C1 segment of cervical spinal cord (tissue), 14 donors: ENCODE results near the gene NEDD4L.
"Not testable (repeated sequence)": the region's sequence is repeated elsewhere in the genome, so short reads cannot be mapped to it uniquely, and the experiment has no call there.

Experiments used
- DNase-seq, 14 donors: peaks; one replicate each; lab custom pipeline; 2025; lab: John Stamatoyannopoulos, UW

The NEDD4L gene

GRCh38 chr18:58152216-58152615 is 108.2 kb downstream of the NEDD4L start:
- no peak for DNase-seq

- no peak for DNase-seq
Observed at GRCh38 chr18:58152891-58153290, 108.9 kb downstream of the NEDD4L start.

- DNase-seq = no peak
Observed at GRCh38 chr18:58156516-58156915, 112.5 kb downstream of the NEDD4L start.

GRCh38 chr18:58157237-58157636 is 113.2 kb downstream of the NEDD4L start:
- no peak for DNase-seq

GRCh38 chr18:58158008-58158407 is 114.0 kb downstream of the NEDD4L start:
- no peak for DNase-seq

GRCh38 chr18:58158459-58158858 is 114.4 kb downstream of the NEDD4L start:
- no peak for DNase-seq

GRCh38 chr18:58161659-58162058 is 117.6 kb downstream of the NEDD4L start:
- DNase-seq = no peak

- DNase-seq = no peak
Observed at GRCh38 chr18:58162127-58162526, 118.1 kb downstream of the NEDD4L start.

- DNase-seq = no peak
Observed at GRCh38 chr18:58163004-58163590, 119.1 kb downstream of the NEDD4L start.

GRCh38 chr18:58166278-58166844 is 122.3 kb downstream of the NEDD4L start:
- DNase-seq = no peak

- no peak for DNase-seq
Observed at GRCh38 chr18:58167073-58167472, 123.0 kb downstream of the NEDD4L start.

- no peak for DNase-seq
Observed at GRCh38 chr18:58168221-58168620, 124.2 kb downstream of the NEDD4L start.

GRCh38 chr18:58168993-58169392 is 125.0 kb downstream of the NEDD4L start:
- DNase-seq = no peak

GRCh38 chr18:58169472-58169871 is 125.4 kb downstream of the NEDD4L start:
- DNase-seq = no peak

GRCh38 chr18:58170036-58170435 is 126.0 kb downstream of the NEDD4L start:
- not testable (repeated sequence) for DNase-seq

GRCh38 chr18:58172031-58172430 is 128.0 kb downstream of the NEDD4L start:
- DNase-seq = no peak

GRCh38 chr18:58174285-58174684 is 130.3 kb downstream of the NEDD4L start:
- DNase-seq = no peak

- DNase-seq = no peak
Observed at GRCh38 chr18:58175122-58175785, 131.2 kb downstream of the NEDD4L start.

- no peak for DNase-seq
Observed at GRCh38 chr18:58175786-58176176, 131.8 kb downstream of the NEDD4L start.

- DNase-seq = no peak
Observed at GRCh38 chr18:58177004-58177717, 133.1 kb downstream of the NEDD4L start.

- no peak for DNase-seq
Observed at GRCh38 chr18:58177896-58178470, 134.0 kb downstream of the NEDD4L start.

- no peak for DNase-seq
Observed at GRCh38 chr18:58178511-58178910, 134.5 kb downstream of the NEDD4L start.
